Neural crest cell (in vitro differentiated cells): ENCODE measurements around the gene RSF1. TPM values are rescaled to one million over a fixed set of nuclear protein-coding genes. Genes with fewer than 3 reads are reported as not detected.
"Not testable (repeated sequence)": the region's sequence is repeated elsewhere in the genome, so short reads cannot be mapped to it uniquely, and the experiment has no call there.

Experiments used
- DNase-seq: peaks from one replicate; pipeline ENCODE4 v3.0.0; 2021; ENCODE audit warnings: low read depth, mixed read lengths, low spot score
- H3K27ac Mint-ChIP-seq: one replicate; pipeline ENCODE4 v1.8.0; 2021; ENCODE audit warnings: mild to moderate bottlenecking, mixed read lengths; ENCODE audit not compliant: unreplicated experiment
- H3K27me3 Mint-ChIP-seq: 2 replicates; pipeline ENCODE4 v1.8.0; 2021; ENCODE audit warnings: low read depth, mild to moderate bottlenecking, mixed read lengths
- H3K36me3 Mint-ChIP-seq: 2 replicates; pipeline ENCODE4 v1.8.0; 2021; ENCODE audit warnings: low read depth, mild to moderate bottlenecking, mixed read lengths
- H3K4me1 Mint-ChIP-seq: 2 replicates; pipeline ENCODE4 v1.8.0; 2021; ENCODE audit warnings: mixed read lengths
- H3K4me3 Mint-ChIP-seq: one replicate; pipeline ENCODE4 v1.8.0; 2021; ENCODE audit warnings: mild to moderate bottlenecking, mixed read lengths
- H3K9me3 Mint-ChIP-seq: 2 replicates; pipeline ENCODE4 v1.8.0; 2021; ENCODE audit warnings: mixed read lengths
- CTCF ChIP-seq: fragments of 200-600 bp; sonication (generic); conservative IDR thresholded peaks from 2 replicates; pipeline ENCODE4 v1.5.0; 2021; ENCODE audit warnings: antibody characterized with exemption, mild to moderate bottlenecking
- total RNA-seq: library from RNA; stranded (reverse); gene quantifications from 2 replicates; pipeline ENCODE4 v1.2.1, GENCODE V29; 2021

Gene RSF1
- total RNA-seq, 1 donor from 2014 or later: 85.4 TPM

- peaks cover 21% of the 10 kb centered on the region for H3K9me3 Mint-ChIP-seq
- no peak overlapping the region for H3K4me3 Mint-ChIP-seq
- peaks cover 42% of the 10 kb centered on the region for H3K36me3 Mint-ChIP-seq
- TF ChIP-seq CTCF: no peak
- H3K4me1 Mint-ChIP-seq: no peaks in the 10 kb centered on the region
- DNase-seq: no peak
- H3K27me3 Mint-ChIP-seq: no peaks in the 10 kb centered on the region
- H3K27ac Mint-ChIP-seq: no peak overlapping the region
Observed at GRCh38 chr11:77854838-77855237, 34.3 kb upstream of the RSF1 start.

- Mint-ChIP-seq H3K9me3 (peaks cover 16% of the 10 kb centered on the region), H3K36me3 (peaks cover 39% of the 10 kb centered on the region), H3K4me3 (no peak overlapping the region), H3K27ac (no peak overlapping the region), H3K4me1 (no peaks in the 10 kb centered on the region), H3K27me3 (no peaks in the 10 kb centered on the region)
- TF ChIP-seq CTCF: no peak
- no peak for DNase-seq
Observed at GRCh38 chr11:77851503-77851902, 31.0 kb upstream of the RSF1 start.

DNA sequence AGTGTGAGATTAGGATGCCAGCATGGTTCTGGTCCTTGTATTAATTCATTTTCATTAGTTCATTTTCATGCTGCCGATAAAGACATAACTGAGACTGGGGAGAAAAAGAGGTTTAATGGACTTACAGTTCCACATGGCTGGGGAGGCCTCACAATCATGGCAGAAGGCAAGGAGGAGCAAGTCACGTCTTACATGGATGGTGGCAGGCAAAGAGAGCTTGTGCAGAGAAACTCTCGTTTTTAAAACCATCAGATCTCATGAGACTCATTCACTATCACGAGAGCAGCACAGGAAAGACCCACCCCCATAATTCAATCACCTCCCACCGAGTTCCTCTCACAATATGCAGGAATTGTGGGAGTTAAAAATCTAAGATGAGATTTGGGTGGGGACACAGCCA is 23.2 kb upstream of the RSF1 start:
- H3K27ac Mint-ChIP-seq, H3K4me3 Mint-ChIP-seq, H3K4me1 Mint-ChIP-seq, H3K27me3 Mint-ChIP-seq, DNase-seq: not testable (repeated sequence)
- Mint-ChIP-seq H3K36me3 (peaks cover 46% of the 10 kb centered on the region), H3K9me3 (peaks cover 16% of the 10 kb centered on the region)

DNA sequence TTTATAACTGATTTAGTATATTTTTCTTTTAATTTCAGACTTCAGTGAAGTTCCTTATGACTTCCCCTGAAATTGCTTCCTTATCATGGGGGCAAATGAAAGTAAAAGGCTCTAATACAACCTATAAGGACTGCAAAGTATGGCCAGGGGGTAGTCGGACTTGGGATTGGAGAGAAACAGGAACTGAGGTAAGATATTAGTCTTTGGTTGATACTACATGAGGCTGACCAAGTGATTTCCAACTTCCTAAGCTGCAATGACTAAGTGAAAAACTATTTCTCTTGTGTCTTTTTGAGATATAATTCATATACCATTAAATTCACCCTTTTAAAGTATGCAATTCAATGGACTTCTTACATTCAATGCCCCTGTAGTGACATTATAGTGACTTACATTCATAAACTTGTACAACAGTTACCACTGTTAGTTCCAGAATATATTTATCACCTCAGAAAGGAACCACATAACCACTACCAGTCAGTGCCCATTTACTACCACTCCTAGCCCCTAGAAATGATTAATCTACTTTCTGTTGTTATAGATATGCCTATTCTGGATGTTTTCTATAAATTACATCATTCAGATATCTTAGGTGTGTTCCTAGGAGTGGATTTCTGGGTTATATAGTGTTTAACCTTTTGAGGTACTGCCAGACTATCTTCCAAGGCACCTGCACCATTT is 22.1 kb upstream of the RSF1 start:
- TF ChIP-seq CTCF: no peak
- Mint-ChIP-seq H3K9me3 (peaks cover 16% of the 10 kb centered on the region), H3K4me1 (no peaks in the 10 kb centered on the region), H3K27me3 (no peaks in the 10 kb centered on the region), H3K36me3 (peaks cover 46% of the 10 kb centered on the region), H3K4me3 (no peak overlapping the region), H3K27ac (no peak overlapping the region)
- DNase-seq: no peak

DNA sequence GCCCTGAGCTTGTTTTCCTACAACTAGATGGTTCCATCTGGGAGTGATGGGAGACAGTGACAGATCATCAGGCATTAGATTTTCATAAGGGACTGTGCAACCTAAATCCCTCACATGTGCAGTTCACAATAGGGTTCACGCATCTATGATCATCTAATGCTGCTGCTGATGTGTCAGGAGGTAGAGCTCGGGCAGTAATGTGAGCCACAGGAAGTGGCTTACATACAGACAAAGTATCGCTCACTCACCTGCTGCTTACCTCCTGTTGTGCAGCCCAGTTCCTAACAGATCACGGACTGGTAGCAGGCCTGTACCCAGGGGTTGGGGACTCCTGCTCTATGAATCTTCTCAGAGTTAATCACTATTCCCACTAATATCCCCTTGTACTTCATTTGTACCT is 12.8 kb upstream of the RSF1 start:
- no peaks in the 10 kb centered on the region for H3K27me3 Mint-ChIP-seq
- H3K27ac Mint-ChIP-seq: no peak overlapping the region
- H3K4me3 Mint-ChIP-seq: no peak overlapping the region
- no peak for TF ChIP-seq CTCF
- peaks cover 17% of the 10 kb centered on the region for H3K9me3 Mint-ChIP-seq
- no peak for DNase-seq
- peaks cover 24% of the 10 kb centered on the region for H3K36me3 Mint-ChIP-seq
- H3K4me1 Mint-ChIP-seq: no peaks in the 10 kb centered on the region

DNA sequence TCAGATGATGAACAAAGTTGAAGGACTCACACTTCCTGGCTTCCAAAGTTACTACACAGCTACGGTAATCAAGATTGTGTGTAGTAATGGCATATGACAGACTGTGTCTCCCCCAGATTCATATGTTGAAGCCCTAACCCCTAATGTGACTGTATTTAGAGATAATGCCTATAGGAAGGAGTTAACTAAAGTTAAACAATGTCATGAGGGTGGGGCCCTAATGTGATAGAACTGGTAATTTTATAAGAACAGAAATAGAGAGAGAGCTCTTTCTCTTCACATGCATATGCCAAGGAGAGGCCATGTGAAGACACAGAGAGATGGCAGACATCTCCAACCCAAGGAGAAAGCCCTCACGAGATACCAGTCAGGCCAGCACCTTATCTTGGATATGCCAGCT is 8.4 kb upstream of the RSF1 start:
- no peaks in the 10 kb centered on the region for H3K27me3 Mint-ChIP-seq
- DNase-seq: no peak
- no peak for TF ChIP-seq CTCF
- no peak overlapping the region for H3K27ac Mint-ChIP-seq
- peaks cover 15% of the 10 kb centered on the region for H3K9me3 Mint-ChIP-seq
- peaks cover 20% of the 10 kb centered on the region for H3K36me3 Mint-ChIP-seq
- no peak overlapping the region for H3K4me3 Mint-ChIP-seq
- H3K4me1 Mint-ChIP-seq: no peaks in the 10 kb centered on the region
